ENCODE data around the gene KY. TPM values are rescaled to one million over a fixed set of nuclear protein-coding genes. Genes with fewer than 3 reads are reported as not detected.

KY gene
- total and polyA plus RNA-seq, 8 donors: 0.10 to 4.3 (median 1.1) TPM

GRCh38 chr3:134690226-134690625, 39.4 kb upstream of the KY start:
- no peak overlapping the region for H3K4me3 ChIP-seq
- DNase-seq: no peak
- H3K27me3 ChIP-seq: no peaks in the 10 kb centered on the region
- H3K4me1 ChIP-seq: no peaks in the 10 kb centered on the region
- intact Hi-C loops (cut with DNase I): no loop called here
- ATAC-seq: no peak
- H3K36me3 ChIP-seq: no peaks in the 10 kb centered on the region
- TF ChIP-seq, protein P1, sequence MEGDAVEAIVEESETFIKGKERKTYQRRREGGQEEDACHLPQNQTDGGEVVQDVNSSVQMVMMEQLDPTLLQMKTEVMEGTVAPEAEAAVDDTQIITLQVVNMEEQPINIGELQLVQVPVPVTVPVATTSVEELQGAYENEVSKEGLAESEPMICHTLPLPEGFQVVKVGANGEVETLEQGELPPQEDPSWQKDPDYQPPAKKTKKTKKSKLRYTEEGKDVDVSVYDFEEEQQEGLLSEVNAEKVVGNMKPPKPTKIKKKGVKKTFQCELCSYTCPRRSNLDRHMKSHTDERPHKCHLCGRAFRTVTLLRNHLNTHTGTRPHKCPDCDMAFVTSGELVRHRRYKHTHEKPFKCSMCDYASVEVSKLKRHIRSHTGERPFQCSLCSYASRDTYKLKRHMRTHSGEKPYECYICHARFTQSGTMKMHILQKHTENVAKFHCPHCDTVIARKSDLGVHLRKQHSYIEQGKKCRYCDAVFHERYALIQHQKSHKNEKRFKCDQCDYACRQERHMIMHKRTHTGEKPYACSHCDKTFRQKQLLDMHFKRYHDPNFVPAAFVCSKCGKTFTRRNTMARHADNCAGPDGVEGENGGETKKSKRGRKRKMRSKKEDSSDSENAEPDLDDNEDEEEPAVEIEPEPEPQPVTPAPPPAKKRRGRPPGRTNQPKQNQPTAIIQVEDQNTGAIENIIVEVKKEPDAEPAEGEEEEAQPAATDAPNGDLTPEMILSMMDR (IDR thresholded peaks at IDR 0.05): no peak
- H3K27ac ChIP-seq: no peak overlapping the region
- H3K9me3 ChIP-seq: no peaks in the 10 kb centered on the region

GRCh38 chr3:134687642-134688041, 36.8 kb upstream of the KY start:
- Histone ChIP-seq H3K4me3 (no peak overlapping the region), H3K9me3 (no peaks in the 10 kb centered on the region), H3K36me3 (no peaks in the 10 kb centered on the region), H3K27ac (no peak overlapping the region), H3K4me1 (no peaks in the 10 kb centered on the region), H3K27me3 (no peaks in the 10 kb centered on the region)
- DNase-seq (no peak), ATAC-seq (no peak)
- intact Hi-C loops (cut with DNase I): no loop called here
- TF ChIP-seq, protein P1 (IDR thresholded peaks at IDR 0.05): no peak

- Histone ChIP-seq H3K4me1 (no peaks in the 10 kb centered on the region), H3K36me3 (no peaks in the 10 kb centered on the region), H3K9me3 (no peaks in the 10 kb centered on the region), H3K27ac (no peak overlapping the region), H3K4me3 (no peak overlapping the region), H3K27me3 (no peaks in the 10 kb centered on the region)
- TF ChIP-seq, protein P1 (IDR thresholded peaks at IDR 0.05): no peak
- no peak for ATAC-seq
- intact Hi-C loops (cut with DNase I): no loop called here
- DNase-seq: no peak
Measured at GRCh38 chr3:134685929-134686802, 35.3 kb upstream of the KY start.

DNA sequence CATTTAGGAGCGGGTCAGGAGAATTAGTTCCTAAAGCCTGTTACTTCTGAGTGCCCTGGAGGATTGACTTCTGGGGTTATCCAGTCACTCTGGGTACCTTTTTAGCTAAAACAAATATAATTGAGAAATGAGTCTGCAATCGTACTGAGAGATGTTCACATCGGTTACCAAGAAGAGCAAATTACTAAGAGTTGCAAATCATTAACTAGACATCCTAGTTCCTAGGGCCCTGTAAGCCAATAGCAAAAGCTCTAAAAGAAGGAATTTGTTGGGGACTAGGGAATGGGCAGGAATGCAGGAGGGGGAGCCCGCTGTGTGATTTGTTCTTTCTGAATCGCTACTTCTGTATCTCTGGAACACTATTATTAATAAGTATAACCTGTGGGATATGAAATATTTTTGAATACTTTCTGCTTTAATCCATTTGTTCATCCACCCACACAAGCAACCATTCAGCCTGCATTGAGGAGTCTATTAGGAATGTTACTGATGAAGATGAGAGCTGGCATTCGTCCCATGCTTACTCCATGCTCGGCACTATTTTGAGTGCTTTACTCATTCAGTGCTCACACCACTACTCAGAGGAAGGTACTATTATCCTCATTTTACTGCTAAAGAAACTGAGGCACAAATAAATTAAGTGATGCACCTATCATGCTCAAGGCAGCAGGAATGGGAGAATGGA, 31.5 kb upstream of the KY start:
- intact Hi-C loops (cut with DNase I): no loop called here
- Histone ChIP-seq H3K36me3 (no peaks in the 10 kb centered on the region), H3K4me3 (no peak overlapping the region), H3K9me3 (no peaks in the 10 kb centered on the region), H3K27me3 (no peaks in the 10 kb centered on the region), H3K4me1 (no peaks in the 10 kb centered on the region), H3K27ac (no peak overlapping the region)
- ATAC-seq: no peak
- DNase-seq: no peak
- TF ChIP-seq, protein P1 (IDR thresholded peaks at IDR 0.05): no peak

DNA sequence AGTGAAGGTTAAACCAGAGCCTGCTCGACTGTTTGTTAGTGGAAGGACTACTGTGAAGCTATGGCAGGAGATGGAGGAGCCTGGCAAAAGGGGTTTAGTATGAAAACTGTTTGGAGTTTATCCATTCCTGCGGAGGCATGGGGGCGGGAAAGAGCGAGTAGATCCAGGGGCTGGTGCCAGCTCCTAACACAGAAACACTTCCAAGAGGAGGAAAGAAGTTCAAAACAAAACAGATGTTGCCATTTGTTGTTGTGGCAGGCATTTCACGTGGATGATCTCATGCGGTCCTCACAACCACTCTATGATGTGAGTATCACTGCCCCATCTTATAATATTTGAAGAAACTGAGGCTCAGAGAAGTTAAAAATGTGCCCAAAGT, 30.7 kb upstream of the KY start:
- Histone ChIP-seq H3K4me3 (no peak overlapping the region), H3K27me3 (no peaks in the 10 kb centered on the region), H3K4me1 (no peaks in the 10 kb centered on the region), H3K9me3 (no peaks in the 10 kb centered on the region), H3K27ac (no peak overlapping the region), H3K36me3 (no peaks in the 10 kb centered on the region)
- TF ChIP-seq, protein P1 (IDR thresholded peaks at IDR 0.05): no peak
- intact Hi-C loops (cut with DNase I): no loop called here
- DNase-seq (no peak), ATAC-seq (no peak)

All from left lung (tissue), 10 donors.